ENCODE measurements around the gene TMEM223. TPM values are rescaled to one million over a fixed set of nuclear protein-coding genes. Genes with fewer than 3 reads are reported as not detected.
A peak's percentile ranks its signal among the peaks of the same experiment; 100 is the strongest.

Gene TMEM223
- total RNA-seq, 4 donors from 2014 or later: 20.8 to 45.1 (median 30.3) TPM

DNA sequence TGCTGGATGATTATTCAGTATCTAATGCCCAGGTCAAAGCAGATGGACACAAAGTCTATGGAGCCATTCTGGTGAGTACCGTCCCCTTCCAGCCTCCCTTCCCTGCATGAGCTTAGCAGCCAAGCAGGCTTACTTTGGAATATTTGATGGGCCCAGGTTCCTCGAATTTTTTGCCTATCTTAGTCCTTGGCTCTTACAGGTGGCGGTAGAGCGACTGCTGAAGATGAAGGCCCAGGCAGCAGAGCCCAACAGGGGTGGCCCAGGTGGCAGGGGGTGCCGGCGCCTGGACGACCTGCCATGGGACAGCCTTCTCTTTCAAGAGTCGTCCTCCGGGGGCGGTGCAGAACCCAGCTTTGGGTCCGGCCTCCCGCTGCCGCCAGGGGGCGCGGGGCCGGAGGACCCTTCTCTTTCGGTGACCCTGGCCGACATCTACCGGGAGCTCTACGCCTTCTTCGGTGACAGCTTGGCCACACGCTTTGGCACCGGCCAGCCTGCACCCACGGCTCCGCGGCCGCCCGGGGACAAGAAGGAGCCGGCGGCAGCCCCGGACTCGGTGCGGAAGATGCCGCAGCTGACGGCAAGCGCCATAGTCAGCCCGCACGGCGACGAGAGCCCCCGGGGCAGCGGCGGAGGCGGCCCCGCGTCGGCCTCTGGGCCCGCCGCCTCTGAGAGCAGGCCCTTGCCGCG, 5.3 kb downstream of the TMEM223 start:
- peak; percentile 58 for DNase-seq (ENCODE audit: low spot score)
- peak; percentile 81 for ATAC-seq (ENCODE audit: low FRiP score)
- TF ChIP-seq, protein P1, sequence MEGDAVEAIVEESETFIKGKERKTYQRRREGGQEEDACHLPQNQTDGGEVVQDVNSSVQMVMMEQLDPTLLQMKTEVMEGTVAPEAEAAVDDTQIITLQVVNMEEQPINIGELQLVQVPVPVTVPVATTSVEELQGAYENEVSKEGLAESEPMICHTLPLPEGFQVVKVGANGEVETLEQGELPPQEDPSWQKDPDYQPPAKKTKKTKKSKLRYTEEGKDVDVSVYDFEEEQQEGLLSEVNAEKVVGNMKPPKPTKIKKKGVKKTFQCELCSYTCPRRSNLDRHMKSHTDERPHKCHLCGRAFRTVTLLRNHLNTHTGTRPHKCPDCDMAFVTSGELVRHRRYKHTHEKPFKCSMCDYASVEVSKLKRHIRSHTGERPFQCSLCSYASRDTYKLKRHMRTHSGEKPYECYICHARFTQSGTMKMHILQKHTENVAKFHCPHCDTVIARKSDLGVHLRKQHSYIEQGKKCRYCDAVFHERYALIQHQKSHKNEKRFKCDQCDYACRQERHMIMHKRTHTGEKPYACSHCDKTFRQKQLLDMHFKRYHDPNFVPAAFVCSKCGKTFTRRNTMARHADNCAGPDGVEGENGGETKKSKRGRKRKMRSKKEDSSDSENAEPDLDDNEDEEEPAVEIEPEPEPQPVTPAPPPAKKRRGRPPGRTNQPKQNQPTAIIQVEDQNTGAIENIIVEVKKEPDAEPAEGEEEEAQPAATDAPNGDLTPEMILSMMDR (IDR thresholded peaks at IDR 0.05): peak in 1 of 3 donors; percentile 92

DNA sequence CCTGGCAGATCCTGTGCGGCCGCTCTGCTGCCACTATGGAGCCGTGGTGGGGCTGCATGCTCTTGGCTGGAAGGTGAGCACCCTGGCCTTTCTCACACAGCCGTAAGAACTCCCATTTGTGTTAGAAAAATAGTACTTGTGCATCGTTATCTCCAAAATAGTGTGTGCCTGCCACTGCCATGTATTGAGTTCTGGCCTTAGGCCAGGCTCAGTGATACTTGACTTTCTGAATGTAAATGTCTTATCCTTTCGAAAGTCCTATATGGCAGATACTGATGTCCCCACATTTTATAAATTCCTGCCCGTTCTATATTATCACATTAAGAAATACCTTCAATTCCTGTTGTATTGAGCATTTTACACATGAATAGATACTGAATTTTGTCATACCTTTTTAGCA, 9.1 kb downstream of the TMEM223 start:
- TF ChIP-seq, protein P1 (IDR thresholded peaks at IDR 0.05): no peak
- ATAC-seq (ENCODE audit: low FRiP score) (no peak), DNase-seq (ENCODE audit: low spot score) (no peak)

DNA sequence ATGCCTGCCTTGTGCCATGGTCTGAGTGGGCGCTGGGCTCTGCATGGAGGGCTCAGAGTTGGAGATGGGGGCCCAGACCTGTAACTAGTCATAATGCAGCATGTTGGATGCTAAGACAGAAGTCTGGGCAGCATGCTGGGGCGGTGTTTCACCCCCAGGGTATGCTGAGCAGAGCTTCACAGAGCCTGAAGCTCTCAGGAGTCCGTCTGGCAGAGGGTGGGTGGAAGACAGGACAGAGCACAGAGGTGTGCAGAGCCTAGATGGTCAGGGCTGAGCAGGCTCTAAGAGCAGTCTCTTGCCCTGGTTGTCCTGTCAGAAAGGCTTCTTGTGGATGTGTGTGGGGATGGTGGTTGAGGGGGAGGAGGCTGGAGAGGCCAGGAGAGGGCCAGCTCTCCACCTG, 13.4 kb downstream of the TMEM223 start:
- TF ChIP-seq, protein P1 (IDR thresholded peaks at IDR 0.05): no peak
- ATAC-seq (ENCODE audit: low FRiP score) (no peak), DNase-seq (ENCODE audit: low spot score) (no peak)

DNA sequence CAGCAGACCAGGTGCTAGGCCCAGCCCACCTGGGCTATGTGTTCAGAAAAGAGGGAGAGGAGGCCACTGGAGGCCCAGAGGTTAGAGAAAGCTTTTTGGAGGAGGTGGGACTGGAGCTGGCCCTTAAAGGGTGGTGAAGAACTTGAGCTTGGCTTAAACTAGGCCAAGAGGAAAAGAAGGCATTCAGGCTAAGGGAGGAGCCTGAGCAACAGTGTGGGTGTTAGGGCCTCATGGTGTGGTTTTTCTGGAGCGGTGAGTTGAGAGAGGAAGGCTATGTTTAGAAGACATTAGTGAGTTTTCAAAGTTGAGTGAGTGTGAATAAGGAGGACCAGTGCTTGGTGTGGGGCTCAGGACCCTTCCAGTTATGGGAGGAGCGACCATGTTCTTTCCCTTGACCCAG, 14.4 kb downstream of the TMEM223 start:
- ATAC-seq (ENCODE audit: low FRiP score) (no peak), DNase-seq (ENCODE audit: low spot score) (no peak)
- TF ChIP-seq, protein P1 (IDR thresholded peaks at IDR 0.05): no peak

DNA sequence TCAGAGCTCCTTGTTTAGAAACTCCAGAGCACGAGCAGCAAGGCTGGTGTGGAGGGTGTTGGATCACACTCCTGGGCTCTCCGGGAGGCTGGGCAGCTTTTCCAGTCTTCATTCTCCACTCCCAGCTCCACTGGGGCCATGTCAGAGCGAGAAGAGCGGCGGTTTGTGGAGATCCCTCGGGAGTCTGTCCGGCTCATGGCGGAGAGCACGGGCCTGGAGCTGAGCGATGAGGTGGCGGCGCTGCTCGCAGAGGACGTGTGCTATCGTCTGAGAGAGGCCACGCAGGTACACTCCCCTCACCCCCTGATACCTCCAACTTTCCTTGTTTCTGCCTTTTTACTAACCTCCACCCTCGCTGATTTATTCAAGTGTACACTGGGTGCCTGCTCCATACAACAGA, 16.2 kb downstream of the TMEM223 start:
- ATAC-seq (ENCODE audit: low FRiP score) (no peak), DNase-seq (ENCODE audit: low spot score) (no peak)
- TF ChIP-seq, protein P1 (IDR thresholded peaks at IDR 0.05): no peak

DNA sequence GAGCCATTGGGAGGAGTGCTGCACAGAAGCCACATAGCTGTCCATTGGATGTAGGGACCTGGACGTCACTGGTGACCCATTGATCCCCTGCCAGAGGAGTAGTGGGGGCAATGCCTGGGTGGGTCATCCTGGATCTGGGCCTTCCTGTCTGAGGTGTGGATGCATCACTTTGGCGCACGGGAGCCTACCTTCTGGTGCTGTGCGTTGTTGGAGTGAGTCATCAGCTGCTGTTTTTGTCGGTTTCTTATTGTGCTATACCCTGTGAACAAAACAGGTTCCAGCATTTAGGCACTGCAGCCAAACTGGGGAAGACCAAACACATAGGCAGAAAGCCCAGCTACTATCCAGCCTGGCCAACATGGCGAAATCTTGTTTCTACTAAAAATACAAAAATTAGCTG, 17.4 kb downstream of the TMEM223 start:
- TF ChIP-seq, protein P1 (IDR thresholded peaks at IDR 0.05): no peak
- ATAC-seq (ENCODE audit: low FRiP score): no peak

More for the DNA sequence above, 17.4 kb downstream of the TMEM223 start:
- no peak for DNase-seq (ENCODE audit: low spot score)

Measured in omental fat pad (tissue), 4 donors.